Gastroesophageal sphincter (tissue), 3 donors: ENCODE data around the gene CDK16.

Experiments
- POLR2A ChIP-seq, 2 donors: fragments of 450-650 bp; IDR thresholded peaks; one replicate each; pipeline ENCODE4 v1.6.1; 2017; ENCODE audit warnings: antibody characterized with exemption in 2 of 2, mild to moderate bottlenecking in 2 of 2, moderate library complexity in 1 of 2
- POLR2AphosphoS5 ChIP-seq: sonication (generic); formaldehyde crosslinking; IDR thresholded peaks from one replicate; pipeline ENCODE4 v1.6.1; 2017; ENCODE audit warnings: antibody characterized with exemption
- TF ChIP-seq, protein P1 (sequence below), 4 experiments: fragments of 200-600 bp in 2 of 4; fragments of 450-650 bp in 2 of 4; sonication (generic) in 1 of 4; IDR thresholded peaks; one replicate each; pipeline ENCODE4 v1.5.1; 2017 to 2019; ENCODE audit warnings: antibody characterized with exemption in 4 of 4, mild to moderate bottlenecking in 2 of 4, moderate library complexity in 2 of 4

DNA sequence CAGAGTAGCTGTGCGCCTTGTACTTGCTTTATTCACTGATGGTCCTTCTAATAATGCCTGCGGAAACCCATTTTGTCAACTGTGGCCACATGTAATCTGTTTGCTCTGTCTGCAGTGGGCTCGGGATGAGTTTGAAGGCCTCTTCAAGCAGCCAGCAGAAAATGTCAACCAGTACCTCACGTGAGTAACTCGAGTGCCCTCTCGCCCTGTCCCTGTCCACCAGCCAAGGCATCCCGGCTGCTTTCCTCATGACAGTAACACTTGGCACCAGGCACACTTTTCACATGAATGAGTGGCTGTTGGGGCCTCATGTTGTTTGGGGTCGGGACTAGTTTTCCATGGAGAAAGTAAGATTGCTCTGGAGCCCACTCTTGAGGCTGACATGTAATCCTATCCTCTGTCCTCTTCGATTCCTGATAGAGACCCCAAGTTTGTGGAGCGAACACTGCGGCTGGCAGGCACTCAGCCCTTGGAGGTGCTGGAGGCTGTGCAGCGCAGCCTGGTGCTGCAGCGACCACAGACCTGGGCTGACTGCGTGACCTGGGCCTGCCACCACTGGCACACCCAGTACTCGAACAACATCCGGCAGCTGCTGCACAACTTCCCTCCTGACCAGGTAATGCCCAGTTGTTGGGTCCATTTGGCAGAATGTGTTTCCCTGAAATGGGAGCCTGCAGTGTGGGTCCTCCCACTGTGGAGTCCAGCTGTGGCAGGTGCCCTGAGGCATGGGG, 8.8 kb upstream of the CDK16 start:
- TF ChIP-seq, protein P1, sequence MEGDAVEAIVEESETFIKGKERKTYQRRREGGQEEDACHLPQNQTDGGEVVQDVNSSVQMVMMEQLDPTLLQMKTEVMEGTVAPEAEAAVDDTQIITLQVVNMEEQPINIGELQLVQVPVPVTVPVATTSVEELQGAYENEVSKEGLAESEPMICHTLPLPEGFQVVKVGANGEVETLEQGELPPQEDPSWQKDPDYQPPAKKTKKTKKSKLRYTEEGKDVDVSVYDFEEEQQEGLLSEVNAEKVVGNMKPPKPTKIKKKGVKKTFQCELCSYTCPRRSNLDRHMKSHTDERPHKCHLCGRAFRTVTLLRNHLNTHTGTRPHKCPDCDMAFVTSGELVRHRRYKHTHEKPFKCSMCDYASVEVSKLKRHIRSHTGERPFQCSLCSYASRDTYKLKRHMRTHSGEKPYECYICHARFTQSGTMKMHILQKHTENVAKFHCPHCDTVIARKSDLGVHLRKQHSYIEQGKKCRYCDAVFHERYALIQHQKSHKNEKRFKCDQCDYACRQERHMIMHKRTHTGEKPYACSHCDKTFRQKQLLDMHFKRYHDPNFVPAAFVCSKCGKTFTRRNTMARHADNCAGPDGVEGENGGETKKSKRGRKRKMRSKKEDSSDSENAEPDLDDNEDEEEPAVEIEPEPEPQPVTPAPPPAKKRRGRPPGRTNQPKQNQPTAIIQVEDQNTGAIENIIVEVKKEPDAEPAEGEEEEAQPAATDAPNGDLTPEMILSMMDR (IDR thresholded peaks at IDR 0.05) = no peak
- TF ChIP-seq POLR2A (IDR thresholded peaks at IDR 0.05) = no peak
- no peak for TF ChIP-seq POLR2AphosphoS5
